ENCODE data around the gene UPK3BL2. TPM values are rescaled to one million over a fixed set of nuclear protein-coding genes. Genes with fewer than 3 reads are reported as not detected.
"Not testable (repeated sequence)": the region's sequence is repeated elsewhere in the genome, so short reads cannot be mapped to it uniquely, and the experiment has no call there.

UPK3BL2 gene
- polyA plus RNA-seq, 2 donors: 13.1 to 92.4 TPM

GRCh38 chr7:102515889-102516288, 27.6 kb downstream of the UPK3BL2 start:
- H3K9me3 ChIP-seq (ENCODE audit: control insufficient read depth in 2 of 2, insufficient read depth in 1 of 2, low read depth in 1 of 2, low read length in 1 of 2); H3K4me1 ChIP-seq (ENCODE audit: control insufficient read depth in 2 of 2, insufficient read depth in 2 of 2, low read length in 1 of 2); H3K27ac ChIP-seq (ENCODE audit: low read depth in 2 of 2, low read length in 1 of 2); H3K36me3 ChIP-seq (ENCODE audit: control insufficient read depth in 2 of 2, insufficient read depth in 2 of 2, low read length in 1 of 2); H3K27me3 ChIP-seq (ENCODE audit: control insufficient read depth in 1 of 2, insufficient read depth in 2 of 2, low read length in 2 of 2); H3K4me3 ChIP-seq (ENCODE audit: low read depth in 1 of 2, low read length in 2 of 2): not testable (repeated sequence)
- WGBS, 2 donors: no CpG with 5 or more reads among the region's 3 CpGs

GRCh38 chr7:102514881-102515721, 28.4 kb downstream of the UPK3BL2 start:
- H3K27ac ChIP-seq (ENCODE audit: low read depth in 2 of 2, low read length in 1 of 2); H3K9me3 ChIP-seq (ENCODE audit: control insufficient read depth in 2 of 2, insufficient read depth in 1 of 2, low read depth in 1 of 2, low read length in 1 of 2); H3K4me3 ChIP-seq (ENCODE audit: low read depth in 1 of 2, low read length in 2 of 2); H3K36me3 ChIP-seq (ENCODE audit: control insufficient read depth in 2 of 2, insufficient read depth in 2 of 2, low read length in 1 of 2); H3K27me3 ChIP-seq (ENCODE audit: control insufficient read depth in 1 of 2, insufficient read depth in 2 of 2, low read length in 2 of 2); H3K4me1 ChIP-seq (ENCODE audit: control insufficient read depth in 2 of 2, insufficient read depth in 2 of 2, low read length in 1 of 2): not testable (repeated sequence)
- WGBS, 2 donors: 38% methylated on average over 2 of the region's 15 CpGs; no CpG with 5 or more reads in 1 of the 2 donors

GRCh38 chr7:102512642-102513221, 30.8 kb downstream of the UPK3BL2 start:
- H3K36me3 ChIP-seq (ENCODE audit: control insufficient read depth in 2 of 2, insufficient read depth in 2 of 2, low read length in 1 of 2); H3K4me3 ChIP-seq (ENCODE audit: low read depth in 1 of 2, low read length in 2 of 2); H3K27me3 ChIP-seq (ENCODE audit: control insufficient read depth in 1 of 2, insufficient read depth in 2 of 2, low read length in 2 of 2); H3K4me1 ChIP-seq (ENCODE audit: control insufficient read depth in 2 of 2, insufficient read depth in 2 of 2, low read length in 1 of 2); H3K9me3 ChIP-seq (ENCODE audit: control insufficient read depth in 2 of 2, insufficient read depth in 1 of 2, low read depth in 1 of 2, low read length in 1 of 2): not testable (repeated sequence)
- 14 to 16% methylated on average over 4 to 5 of the region's 5 CpGs for WGBS, 2 donors
- H3K27ac ChIP-seq (ENCODE audit: low read depth in 2 of 2, low read length in 1 of 2): peak overlapping the region in 1 of 2 donors; percentile 55

GRCh38 chr7:102511860-102512522, 31.5 kb downstream of the UPK3BL2 start:
- H3K36me3 ChIP-seq (ENCODE audit: control insufficient read depth in 2 of 2, insufficient read depth in 2 of 2, low read length in 1 of 2); H3K4me1 ChIP-seq (ENCODE audit: control insufficient read depth in 2 of 2, insufficient read depth in 2 of 2, low read length in 1 of 2); H3K4me3 ChIP-seq (ENCODE audit: low read depth in 1 of 2, low read length in 2 of 2); H3K27me3 ChIP-seq (ENCODE audit: control insufficient read depth in 1 of 2, insufficient read depth in 2 of 2, low read length in 2 of 2); H3K27ac ChIP-seq (ENCODE audit: low read depth in 2 of 2, low read length in 1 of 2); H3K9me3 ChIP-seq (ENCODE audit: control insufficient read depth in 2 of 2, insufficient read depth in 1 of 2, low read depth in 1 of 2, low read length in 1 of 2): not testable (repeated sequence)
- WGBS, 2 donors: no CpG with 5 or more reads among the region's 30 CpGs

GRCh38 chr7:102510575-102510974, 32.9 kb downstream of the UPK3BL2 start:
- not testable (repeated sequence) for H3K4me1 ChIP-seq (ENCODE audit: control insufficient read depth in 2 of 2, insufficient read depth in 2 of 2, low read length in 1 of 2); H3K27ac ChIP-seq (ENCODE audit: low read depth in 2 of 2, low read length in 1 of 2); H3K9me3 ChIP-seq (ENCODE audit: control insufficient read depth in 2 of 2, insufficient read depth in 1 of 2, low read depth in 1 of 2, low read length in 1 of 2); H3K27me3 ChIP-seq (ENCODE audit: control insufficient read depth in 1 of 2, insufficient read depth in 2 of 2, low read length in 2 of 2); H3K4me3 ChIP-seq (ENCODE audit: low read depth in 1 of 2, low read length in 2 of 2); H3K36me3 ChIP-seq (ENCODE audit: control insufficient read depth in 2 of 2, insufficient read depth in 2 of 2, low read length in 1 of 2)
- 67 to 73% methylated on average over 4 of the region's 8 CpGs for WGBS, 2 donors

GRCh38 chr7:102507410-102508088, 35.9 kb downstream of the UPK3BL2 start:
- H3K9me3 ChIP-seq (ENCODE audit: control insufficient read depth in 2 of 2, insufficient read depth in 1 of 2, low read depth in 1 of 2, low read length in 1 of 2); H3K4me3 ChIP-seq (ENCODE audit: low read depth in 1 of 2, low read length in 2 of 2); H3K36me3 ChIP-seq (ENCODE audit: control insufficient read depth in 2 of 2, insufficient read depth in 2 of 2, low read length in 1 of 2); H3K27ac ChIP-seq (ENCODE audit: low read depth in 2 of 2, low read length in 1 of 2); H3K27me3 ChIP-seq (ENCODE audit: control insufficient read depth in 1 of 2, insufficient read depth in 2 of 2, low read length in 2 of 2); H3K4me1 ChIP-seq (ENCODE audit: control insufficient read depth in 2 of 2, insufficient read depth in 2 of 2, low read length in 1 of 2): not testable (repeated sequence)
- whole genome bisulfite sequencing, 2 donors: 89 to 96% methylated on average over 2 of the region's 8 CpGs

GRCh38 chr7:102505298-102506185, 38.0 kb downstream of the UPK3BL2 start:
- WGBS, 2 donors: 73 to 77% methylated on average over 5 of the region's 24 CpGs
- H3K4me3 ChIP-seq (ENCODE audit: low read depth in 1 of 2, low read length in 2 of 2); H3K27me3 ChIP-seq (ENCODE audit: control insufficient read depth in 1 of 2, insufficient read depth in 2 of 2, low read length in 2 of 2); H3K36me3 ChIP-seq (ENCODE audit: control insufficient read depth in 2 of 2, insufficient read depth in 2 of 2, low read length in 1 of 2); H3K27ac ChIP-seq (ENCODE audit: low read depth in 2 of 2, low read length in 1 of 2); H3K9me3 ChIP-seq (ENCODE audit: control insufficient read depth in 2 of 2, insufficient read depth in 1 of 2, low read depth in 1 of 2, low read length in 1 of 2); H3K4me1 ChIP-seq (ENCODE audit: control insufficient read depth in 2 of 2, insufficient read depth in 2 of 2, low read length in 1 of 2): not testable (repeated sequence)

GRCh38 chr7:102503141-102503540, 40.4 kb downstream of the UPK3BL2 start:
- no CpG with 5 or more reads among the region's 12 CpGs for WGBS, 2 donors
- not testable (repeated sequence) for H3K9me3 ChIP-seq (ENCODE audit: control insufficient read depth in 2 of 2, insufficient read depth in 1 of 2, low read depth in 1 of 2, low read length in 1 of 2); H3K36me3 ChIP-seq (ENCODE audit: control insufficient read depth in 2 of 2, insufficient read depth in 2 of 2, low read length in 1 of 2); H3K27ac ChIP-seq (ENCODE audit: low read depth in 2 of 2, low read length in 1 of 2); H3K4me1 ChIP-seq (ENCODE audit: control insufficient read depth in 2 of 2, insufficient read depth in 2 of 2, low read length in 1 of 2); H3K27me3 ChIP-seq (ENCODE audit: control insufficient read depth in 1 of 2, insufficient read depth in 2 of 2, low read length in 2 of 2); H3K4me3 ChIP-seq (ENCODE audit: low read depth in 1 of 2, low read length in 2 of 2)

GRCh38 chr7:102498321-102498720, 45.2 kb downstream of the UPK3BL2 start:
- H3K9me3 ChIP-seq (ENCODE audit: control insufficient read depth in 2 of 2, insufficient read depth in 1 of 2, low read depth in 1 of 2, low read length in 1 of 2); H3K27ac ChIP-seq (ENCODE audit: low read depth in 2 of 2, low read length in 1 of 2); H3K4me3 ChIP-seq (ENCODE audit: low read depth in 1 of 2, low read length in 2 of 2); H3K36me3 ChIP-seq (ENCODE audit: control insufficient read depth in 2 of 2, insufficient read depth in 2 of 2, low read length in 1 of 2); H3K27me3 ChIP-seq (ENCODE audit: control insufficient read depth in 1 of 2, insufficient read depth in 2 of 2, low read length in 2 of 2); H3K4me1 ChIP-seq (ENCODE audit: control insufficient read depth in 2 of 2, insufficient read depth in 2 of 2, low read length in 1 of 2): not testable (repeated sequence)
- 87 to 90% methylated on average over 11 of the region's 16 CpGs for WGBS, 2 donors
